Colonic mucosa (tissue), 4 donors: ENCODE results near the gene PCMT1. TPM values are rescaled to one million over a fixed set of nuclear protein-coding genes. Genes with fewer than 3 reads are reported as not detected.

Source experiments
- DNase-seq: peaks from one replicate; pipeline ENCODE4 v3.0.0-alpha.2; 2020
- H3K27ac ChIP-seq: fragments of 200-600 bp; one replicate; pipeline ENCODE4 v1.8.0; 2021
- H3K27me3 ChIP-seq: fragments of 200-600 bp; one replicate; pipeline ENCODE4 v1.8.0; 2021
- H3K36me3 ChIP-seq: fragments of 200-600 bp; one replicate; pipeline ENCODE4 v1.8.0; 2021
- H3K4me1 ChIP-seq: fragments of 200-600 bp; one replicate; pipeline ENCODE4 v1.8.0; 2021; ENCODE audit warnings: mild to moderate bottlenecking
- H3K4me3 ChIP-seq: fragments of 200-600 bp; one replicate; pipeline ENCODE4 v1.8.0; 2021
- H3K9ac ChIP-seq, 2 donors: one replicate each; pipeline ENCODE4 v1.7.0; 2013; ENCODE audit warnings: control low read depth in 2 of 2, low read depth in 2 of 2, low read length in 2 of 2
- H3K9me3 ChIP-seq: fragments of 200-600 bp; one replicate; pipeline ENCODE4 v1.8.0; 2021
- CTCF ChIP-seq: fragments of 200-600 bp; IDR thresholded peaks from one replicate; pipeline ENCODE4 v1.8.0; 2022; ENCODE audit warnings: antibody characterized with exemption, mild to moderate bottlenecking
- intact Hi-C: fragments of 100-400 bp; cut with DNase I; formaldehyde crosslinking; loops from one replicate; pipeline ENCODE4 v1.14.1; 2022
- total RNA-seq, 2 donors: library from RNA; stranded (reverse); fragmentation: NEBNext Ultra II Directional in 1 of 2; extraction: Animal tissue kit (Norgen Biotek cat#: 25700) in 1 of 2; gene quantifications; one replicate each; pipeline ENCODE4 v1.2.1, GENCODE V29; 2021
- donor health status: healthy.
- donor health status: DM: no; HTN: no; CAD: no.
- donor health status: DM: no; HTN: no; CAD: no.

PCMT1 gene
- total RNA-seq, 2 donors from 2014 or later: 65.5 to 74.0 TPM

GRCh38 chr6:149825292-149825691 lies 75.8 kb downstream of the PCMT1 start:
- no peaks in the 10 kb centered on the region for H3K4me1 ChIP-seq
- no peaks in the 10 kb centered on the region for H3K27me3 ChIP-seq
- no peaks in the 10 kb centered on the region for H3K9me3 ChIP-seq
- no peak overlapping the region for H3K9ac ChIP-seq
- no peak for DNase-seq
- no peak overlapping the region for H3K4me3 ChIP-seq
- no peak for TF ChIP-seq CTCF
- no peaks in the 10 kb centered on the region for H3K36me3 ChIP-seq
- intact Hi-C loops: no loop called here
- no peak overlapping the region for H3K27ac ChIP-seq

- H3K9me3 ChIP-seq: no peaks in the 10 kb centered on the region
- TF ChIP-seq CTCF: no peak
- H3K27me3 ChIP-seq: no peaks in the 10 kb centered on the region
- no peaks in the 10 kb centered on the region for H3K4me1 ChIP-seq
- H3K4me3 ChIP-seq: no peak overlapping the region
- H3K27ac ChIP-seq: no peak overlapping the region
- DNase-seq: no peak
- intact Hi-C loops: loop anchor here (10.0 kb wide), 1 partner anchor 184 kb away; no protein-coding TSS in a partner anchor
- no peak overlapping the region for H3K9ac ChIP-seq
- no peaks in the 10 kb centered on the region for H3K36me3 ChIP-seq
These were observed 81.3 kb downstream of the PCMT1 start for GRCh38 chr6:149830731-149831307.

- Histone ChIP-seq H3K9me3 (no peaks in the 10 kb centered on the region), H3K27me3 (no peaks in the 10 kb centered on the region), H3K36me3 (no peaks in the 10 kb centered on the region), H3K4me1 (no peaks in the 10 kb centered on the region), H3K27ac (no peak overlapping the region), H3K9ac (no peak overlapping the region), H3K4me3 (no peak overlapping the region)
- DNase-seq: no peak
- intact Hi-C loops: loop anchor here (10.0 kb wide), 1 partner anchor 183 kb away; no protein-coding TSS in a partner anchor
- TF ChIP-seq CTCF: no peak
These were observed 81.8 kb downstream of the PCMT1 start for GRCh38 chr6:149831308-149831820.

- no peak for TF ChIP-seq CTCF
- no peaks in the 10 kb centered on the region for H3K9me3 ChIP-seq
- no peaks in the 10 kb centered on the region for H3K27me3 ChIP-seq
- H3K9ac ChIP-seq: no peak overlapping the region
- no peaks in the 10 kb centered on the region for H3K36me3 ChIP-seq
- intact Hi-C loops: loop anchor here (2.0 to 10.0 kb wide), 2 partner anchors 31 to 181 kb away; partner anchors contain the start of gene LRP11
- no peaks in the 10 kb centered on the region for H3K4me1 ChIP-seq
- DNase-seq: no peak
- no peak overlapping the region for H3K4me3 ChIP-seq
- H3K27ac ChIP-seq: no peak overlapping the region
These were observed 84.1 kb downstream of the PCMT1 start for GRCh38 chr6:149833651-149834050.

- Histone ChIP-seq H3K4me3 (no peak overlapping the region), H3K27me3 (no peaks in the 10 kb centered on the region), H3K4me1 (peaks cover 2% of the 10 kb centered on the region), H3K36me3 (no peaks in the 10 kb centered on the region), H3K27ac (no peak overlapping the region), H3K9ac (no peak overlapping the region), H3K9me3 (no peaks in the 10 kb centered on the region)
- DNase-seq: peak; percentile 76
- TF ChIP-seq CTCF: peak; percentile 91
- intact Hi-C loops: loop anchor here (2.0 to 10.0 kb wide), 2 partner anchors 30 to 180 kb away; partner anchors contain the start of gene LRP11
These were observed 85.3 kb downstream of the PCMT1 start for GRCh38 chr6:149834513-149835481.
